GM19328 (cell line): Measurements from ENCODE around the gene AADACL3.
"Not testable (repeated sequence)": the region's sequence is repeated elsewhere in the genome, so short reads cannot be mapped to it uniquely, and the experiment has no call there.

Source experiments
- ATAC-seq: cut with Tn5 transposase; IDR thresholded peaks from one replicate; pipeline ENCODE4 v1.9.1; 2021; ENCODE audit warnings: mild to moderate bottlenecking, moderate library complexity; ENCODE audit not compliant: unreplicated experiment

The AADACL3 gene, protein sequence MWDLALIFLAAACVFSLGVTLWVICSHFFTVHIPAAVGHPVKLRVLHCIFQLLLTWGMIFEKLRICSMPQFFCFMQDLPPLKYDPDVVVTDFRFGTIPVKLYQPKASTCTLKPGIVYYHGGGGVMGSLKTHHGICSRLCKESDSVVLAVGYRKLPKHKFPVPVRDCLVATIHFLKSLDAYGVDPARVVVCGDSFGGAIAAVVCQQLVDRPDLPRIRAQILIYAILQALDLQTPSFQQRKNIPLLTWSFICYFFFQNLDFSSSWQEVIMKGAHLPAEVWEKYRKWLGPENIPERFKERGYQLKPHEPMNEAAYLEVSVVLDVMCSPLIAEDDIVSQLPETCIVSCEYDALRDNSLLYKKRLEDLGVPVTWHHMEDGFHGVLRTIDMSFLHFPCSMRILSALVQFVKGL

DNA sequence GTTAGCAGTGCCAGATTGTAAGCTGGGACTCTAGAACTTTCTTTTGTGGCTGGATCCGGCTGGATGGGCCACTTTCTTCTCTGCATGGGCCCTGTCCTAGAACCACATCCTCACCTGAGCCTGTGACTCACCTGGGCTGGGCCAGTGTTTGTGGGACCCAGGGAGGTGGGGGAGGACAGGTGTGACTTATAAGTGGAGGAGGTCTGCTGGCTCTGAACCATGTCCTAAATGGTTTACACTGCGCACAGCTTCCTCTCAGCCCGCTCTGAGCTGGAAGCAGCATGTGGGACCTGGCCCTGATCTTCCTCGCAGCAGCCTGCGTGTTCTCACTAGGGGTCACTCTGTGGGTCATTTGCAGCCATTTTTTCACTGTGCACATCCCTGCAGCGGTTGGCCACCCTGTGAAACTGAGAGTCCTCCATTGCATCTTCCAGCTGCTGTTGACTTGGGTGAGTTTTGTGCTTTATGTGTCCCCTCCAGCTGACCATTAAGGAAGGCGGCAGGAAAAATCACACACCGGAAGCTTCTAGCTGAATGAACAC is at the start of gene AADACL3:
TSS of gene AADACL3 (plus strand) at position 215 of the 542 bp plus-strand sequence. CDS start at position 282, 67 bp downstream.
- ATAC-seq, result no peak

DNA sequence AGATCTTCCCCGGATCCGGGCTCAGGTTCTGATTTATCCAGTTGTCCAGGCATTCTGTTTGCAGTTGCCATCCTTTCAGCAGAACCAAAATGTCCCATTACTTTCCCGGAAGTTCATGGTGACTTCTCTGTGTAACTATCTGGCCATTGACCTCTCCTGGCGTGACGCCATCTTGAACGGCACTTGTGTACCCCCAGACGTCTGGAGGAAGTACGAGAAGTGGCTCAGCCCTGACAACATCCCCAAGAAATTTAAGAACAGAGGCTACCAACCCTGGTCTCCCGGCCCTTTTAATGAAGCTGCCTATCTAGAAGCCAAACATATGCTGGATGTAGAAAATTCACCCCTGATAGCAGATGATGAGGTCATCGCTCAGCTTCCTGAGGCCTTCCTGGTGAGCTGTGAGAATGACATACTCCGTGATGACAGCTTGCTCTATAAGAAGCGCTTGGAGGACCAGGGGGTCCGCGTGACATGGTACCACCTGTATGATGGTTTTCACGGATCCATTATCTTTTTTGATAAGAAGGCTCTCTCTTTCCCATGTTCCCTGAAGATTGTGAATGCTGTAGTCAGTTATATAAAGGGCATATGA is 49.7 kb upstream of the AADACL3 start:
- no peak for ATAC-seq

DNA sequence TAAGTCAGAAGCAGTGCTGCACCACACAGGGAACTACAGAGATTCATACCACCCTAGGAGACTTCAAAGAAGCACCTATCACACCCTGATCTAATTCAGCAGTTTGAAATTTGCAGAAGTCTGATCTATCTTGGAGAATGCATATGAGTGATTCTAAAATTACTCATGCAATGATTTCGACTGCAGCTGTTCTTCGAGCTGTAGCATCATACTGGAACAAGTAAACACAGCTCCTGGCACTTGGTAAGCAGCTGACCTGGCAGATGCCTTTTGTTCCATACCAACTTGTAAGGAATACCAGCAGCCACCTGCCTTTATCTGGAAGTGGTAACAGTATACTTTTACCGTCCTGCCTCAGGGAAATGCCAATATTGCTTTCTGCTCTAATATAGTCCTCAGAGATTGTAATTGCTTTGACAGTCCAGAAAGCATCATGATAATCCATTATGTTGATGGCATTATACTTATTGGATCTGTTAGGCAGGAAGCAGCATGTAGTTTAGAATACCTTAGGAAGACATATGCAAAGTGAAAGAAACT is 46.3 kb upstream of the AADACL3 start:
- ATAC-seq, result no peak

DNA sequence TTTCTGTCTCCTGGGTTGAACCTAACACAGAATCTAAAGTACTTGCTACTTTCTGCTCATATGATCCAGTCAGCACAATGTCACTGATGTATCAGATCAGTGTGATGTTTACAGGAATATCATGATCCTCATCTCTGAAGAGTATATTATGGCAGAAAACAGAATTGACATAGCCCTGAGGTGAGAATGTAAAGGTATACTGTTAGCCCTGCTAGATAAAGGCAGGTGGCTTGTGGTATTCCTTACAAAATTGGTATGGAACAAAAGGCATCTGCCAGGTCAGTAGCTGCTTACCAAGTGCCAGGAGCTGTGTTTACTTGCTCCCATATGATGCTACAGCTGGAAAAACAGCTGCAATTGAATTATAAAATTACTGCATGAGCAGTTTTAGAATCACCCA is 41.6 kb upstream of the AADACL3 start:
- no peak for ATAC-seq

DNA sequence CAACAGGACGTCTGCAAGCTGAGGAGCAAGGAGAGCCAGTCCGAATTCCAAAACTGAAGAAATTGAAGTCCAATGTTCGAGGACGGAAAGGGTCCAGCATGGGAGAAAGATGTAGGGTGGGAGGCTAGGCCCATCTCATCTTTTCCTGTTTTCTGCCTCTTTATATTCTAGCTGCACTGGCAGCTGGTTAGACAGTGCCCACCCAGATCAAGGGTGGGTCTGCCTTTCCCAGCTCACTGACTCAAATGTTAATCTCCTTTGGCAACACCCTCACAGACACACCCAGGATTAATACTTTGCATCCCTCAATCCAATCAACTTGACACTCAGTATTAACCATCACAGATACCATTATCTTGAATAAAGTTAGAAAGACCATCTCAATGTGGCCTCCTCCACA is 39.8 kb upstream of the AADACL3 start:
- not testable (repeated sequence) for ATAC-seq

DNA sequence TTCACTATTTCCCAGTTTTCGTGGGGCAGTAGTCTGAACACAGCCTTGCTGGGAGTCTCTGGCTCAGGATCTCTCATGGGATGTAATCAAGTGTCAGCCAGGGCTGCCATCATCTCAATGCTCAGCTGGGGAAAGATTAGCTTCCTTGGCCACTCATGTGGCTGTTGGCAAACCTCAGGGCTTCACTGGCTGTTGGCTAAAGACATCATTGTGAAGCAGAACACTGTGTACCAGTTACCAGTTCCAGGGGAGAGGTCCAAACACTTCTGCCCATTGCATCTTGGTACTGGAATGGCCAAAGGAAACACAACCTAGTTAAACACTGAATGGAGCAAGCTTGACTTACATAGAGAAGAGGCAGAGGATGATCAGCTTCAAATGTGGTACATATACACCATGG is 38.3 kb upstream of the AADACL3 start:
- ATAC-seq, result no peak

DNA sequence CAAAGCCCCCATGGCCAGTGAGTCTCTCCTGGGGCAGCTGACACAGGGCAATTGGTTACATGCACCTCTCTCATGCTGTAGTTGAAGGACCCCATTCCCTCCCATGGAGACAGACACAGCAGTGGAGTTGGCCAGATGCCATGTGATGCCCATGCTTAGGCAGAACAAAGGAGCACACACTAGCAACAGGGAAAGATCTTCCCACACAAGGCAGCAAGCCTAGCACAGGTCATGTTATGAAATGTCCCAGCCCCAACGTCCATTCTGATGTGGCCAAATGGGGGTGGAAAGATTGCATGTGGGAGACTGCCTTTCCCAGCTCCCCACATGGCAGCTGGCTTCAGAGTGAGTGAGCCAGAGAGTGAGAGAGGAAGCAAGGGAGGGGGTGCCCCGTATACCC is 37.6 kb upstream of the AADACL3 start:
- ATAC-seq, result no peak

DNA sequence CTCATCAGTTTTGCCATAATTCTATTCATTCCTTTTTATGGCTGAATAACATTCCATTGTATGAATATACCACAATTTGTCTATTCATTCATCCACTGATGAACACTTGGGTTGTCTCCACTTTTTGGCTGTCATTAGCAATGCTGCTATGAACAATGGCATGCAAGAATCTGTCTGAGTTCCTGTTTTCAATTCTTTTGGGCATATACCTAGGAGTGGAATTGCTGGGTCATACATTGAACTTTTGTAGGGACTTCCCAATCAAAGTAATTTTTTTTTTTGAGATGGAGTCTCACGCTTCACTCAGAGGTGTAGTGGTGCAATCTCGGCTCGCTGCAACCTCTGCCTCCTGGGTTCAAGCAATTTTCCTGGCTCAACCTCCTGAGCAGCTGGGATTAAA is 37.1 kb upstream of the AADACL3 start:
- no peak for ATAC-seq

DNA sequence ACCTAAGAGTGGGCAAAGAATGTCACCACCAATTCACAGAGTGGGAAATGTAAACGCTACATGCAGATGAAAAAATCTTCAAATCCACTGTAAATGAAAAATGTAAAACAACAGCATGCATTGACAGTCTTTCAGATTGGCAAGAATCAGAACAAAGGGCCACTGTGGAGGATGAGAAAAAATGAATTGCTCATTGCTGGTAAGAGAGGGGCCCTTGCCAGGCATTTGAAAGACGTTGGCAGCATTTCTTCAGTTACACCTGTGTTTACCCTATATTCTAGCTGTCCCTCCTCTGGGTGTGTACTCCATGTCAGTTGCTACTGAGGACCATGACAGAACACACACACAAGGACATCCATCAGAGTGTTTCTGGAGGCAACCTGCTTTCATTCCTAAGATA is 25.8 kb upstream of the AADACL3 start:
- ATAC-seq, result no peak

DNA sequence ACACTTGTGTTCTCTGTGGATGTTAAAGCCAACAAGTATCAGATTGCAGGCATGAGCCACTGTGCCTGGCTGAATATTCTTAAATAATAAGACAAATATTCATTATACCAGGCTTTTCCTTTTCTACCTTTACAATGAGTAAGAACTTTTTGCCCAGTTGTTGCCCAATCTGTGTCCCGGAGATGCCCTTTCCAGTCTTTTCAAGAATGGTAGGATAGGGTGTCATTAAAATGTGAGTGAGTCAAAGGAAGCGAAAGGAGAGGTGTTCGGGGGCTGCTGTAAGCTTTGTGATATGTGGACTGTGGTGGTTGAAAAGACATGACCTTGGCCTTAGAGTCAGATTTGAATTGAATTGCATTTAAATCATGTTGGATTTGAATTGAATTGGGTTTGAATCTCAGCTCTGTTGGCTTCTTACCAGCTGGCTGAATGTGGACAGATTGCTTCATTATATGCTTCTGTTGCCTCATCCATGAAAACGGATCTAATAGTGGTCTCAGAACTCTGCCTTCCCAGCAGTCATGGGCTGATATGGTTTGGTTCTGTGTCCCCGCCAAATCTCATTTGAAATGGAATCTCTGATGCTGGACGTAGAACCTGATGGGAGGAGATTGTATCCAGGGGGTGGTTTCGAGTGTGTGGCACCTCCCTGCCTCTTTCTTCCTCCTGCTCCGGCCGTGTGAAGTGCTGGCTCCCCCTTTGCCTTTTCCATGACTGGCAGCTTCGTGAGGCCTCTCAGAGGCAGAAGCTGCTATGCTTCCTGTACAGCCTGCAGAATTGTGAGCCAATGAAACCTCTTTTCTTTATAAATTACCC is 22.7 kb upstream of the AADACL3 start:
- no peak for ATAC-seq

DNA sequence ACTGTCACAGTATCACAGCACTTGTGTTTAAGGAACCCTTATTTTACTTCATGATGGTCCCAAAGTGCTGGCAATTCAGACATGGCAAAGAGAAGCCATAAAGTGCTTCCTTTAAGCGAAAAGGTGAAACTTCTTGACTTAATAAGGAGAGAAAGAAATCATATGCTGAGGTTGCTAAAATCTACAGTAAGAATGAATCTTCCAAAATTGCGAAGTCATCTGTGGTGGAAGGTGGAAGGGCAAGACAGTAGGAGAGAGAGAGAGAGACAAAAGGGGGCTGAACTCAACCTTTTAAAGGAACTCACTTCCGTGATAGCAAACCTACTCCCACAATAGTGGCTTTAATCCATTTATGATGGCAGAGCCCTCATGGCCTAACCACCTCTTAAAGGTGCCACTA is 19.3 kb upstream of the AADACL3 start:
- ATAC-seq, result no peak

DNA sequence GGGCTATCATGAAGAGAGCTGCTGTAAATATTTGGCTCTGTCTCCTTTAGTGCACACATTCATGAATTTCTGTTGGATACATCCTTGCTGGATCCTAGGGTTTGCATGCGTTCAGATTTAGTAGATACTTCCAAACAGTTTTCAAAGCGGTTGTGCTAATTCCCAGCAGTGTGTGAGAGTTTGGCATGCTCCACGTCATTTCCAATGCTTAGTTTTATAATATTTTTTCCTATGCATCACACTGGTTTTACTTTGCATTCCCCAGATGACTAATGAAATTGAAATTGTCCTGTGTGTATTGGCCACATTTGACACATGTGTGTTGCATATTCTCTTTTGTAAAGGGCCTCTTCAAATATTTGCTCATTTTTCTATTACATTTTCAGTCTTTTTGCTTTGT is 18.5 kb upstream of the AADACL3 start:
- ATAC-seq, result no peak

DNA sequence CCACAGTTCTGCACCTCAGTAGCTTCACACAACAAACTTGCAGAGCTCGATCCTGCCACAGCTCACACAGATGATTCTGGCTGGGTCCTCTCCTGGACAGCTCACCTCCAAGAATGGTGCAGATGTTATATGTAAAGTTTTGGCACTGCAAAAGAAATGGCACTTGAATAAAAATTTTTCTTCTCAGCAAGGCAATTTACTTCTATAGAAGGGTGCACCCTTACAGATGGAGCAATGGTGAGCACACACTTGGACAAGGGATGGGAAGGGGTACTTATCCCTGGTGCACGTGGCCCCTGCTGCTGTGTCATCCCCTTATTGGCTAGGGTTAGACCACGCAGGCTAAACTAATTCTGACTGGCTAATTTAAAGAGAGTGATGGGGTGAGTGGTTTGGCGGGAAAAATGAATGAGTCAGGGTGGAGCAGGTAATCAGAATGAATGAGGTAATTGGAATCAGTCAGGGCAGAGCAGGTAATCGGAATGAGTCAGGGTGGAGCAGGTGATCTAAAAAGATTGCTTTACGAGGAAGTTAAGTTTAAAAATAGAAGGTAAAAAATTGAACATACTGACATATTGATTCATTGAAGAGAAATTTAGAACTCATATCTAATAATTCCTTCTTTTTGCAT is 12.0 kb upstream of the AADACL3 start:
- no peak for ATAC-seq

DNA sequence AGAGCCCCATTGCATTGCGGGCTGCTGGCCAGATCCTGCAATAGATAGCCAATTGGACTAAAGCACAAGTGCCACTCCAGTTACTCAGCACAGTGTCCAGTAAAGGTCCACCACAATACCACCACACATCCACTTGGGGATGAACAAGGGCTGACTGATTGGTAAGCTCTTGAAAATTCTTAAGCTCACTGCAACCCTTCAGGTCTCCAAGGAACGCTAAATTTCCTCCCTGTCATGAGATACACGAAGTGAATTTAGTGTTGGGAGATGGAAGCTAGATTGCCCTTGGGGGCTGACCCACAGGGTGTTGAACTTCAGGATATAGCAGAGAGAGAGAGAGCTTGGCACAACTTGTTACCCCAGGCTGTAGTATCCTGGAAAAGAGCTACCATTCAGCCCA is 9.8 kb upstream of the AADACL3 start:
- ATAC-seq, result no peak

DNA sequence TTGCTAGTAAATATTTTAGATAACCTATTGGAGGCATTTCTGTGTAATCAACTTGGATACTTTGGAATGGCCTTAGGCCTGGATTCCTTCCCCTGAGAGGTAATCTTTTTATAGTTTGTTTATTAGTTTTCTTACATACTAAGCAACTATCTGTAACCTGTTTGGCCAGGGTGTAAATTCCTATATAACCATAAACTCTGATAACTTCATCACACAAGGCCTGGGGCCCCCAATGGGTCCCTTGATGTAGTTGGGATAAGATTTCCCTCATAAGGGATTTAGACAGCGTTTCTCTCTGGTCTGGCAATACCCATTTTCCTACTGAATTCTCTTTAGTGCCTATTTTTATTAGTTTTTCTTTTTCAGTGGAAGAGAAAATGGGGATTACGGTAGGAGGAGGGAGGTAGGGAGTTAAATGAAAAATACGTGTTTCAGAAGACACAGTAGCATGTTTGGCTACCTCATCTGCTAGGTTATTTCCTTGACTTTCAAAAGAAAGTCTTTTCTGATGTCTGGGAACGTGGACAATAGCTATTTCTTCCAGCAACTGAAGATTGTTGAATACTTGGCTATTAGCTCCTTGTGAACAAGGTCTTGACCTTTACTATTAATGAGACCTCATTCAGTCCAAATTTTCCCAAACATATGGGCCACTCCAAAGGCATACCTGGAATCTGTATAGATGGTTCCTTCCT is 7.4 kb upstream of the AADACL3 start:
- ATAC-seq, result no peak

DNA sequence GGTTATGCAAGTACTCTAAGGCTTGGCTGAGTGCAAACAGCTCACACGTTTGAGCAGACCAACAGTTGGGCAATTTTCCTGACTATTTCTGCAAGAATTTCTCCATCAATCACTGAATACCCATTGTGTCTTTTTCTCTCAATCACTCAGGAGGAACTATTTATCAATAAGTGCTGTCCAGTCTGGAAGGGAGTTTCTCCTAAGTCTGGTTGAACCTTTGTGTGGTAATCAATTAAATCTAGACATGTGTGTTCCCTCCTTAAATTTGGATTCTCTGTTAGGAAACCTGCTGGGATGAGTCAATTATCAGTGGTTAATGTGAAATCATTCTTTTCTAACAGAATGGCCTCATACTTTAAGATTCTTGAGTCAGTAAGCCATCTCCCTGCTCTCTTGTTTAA is 6.8 kb upstream of the AADACL3 start:
- ATAC-seq, result no peak

DNA sequence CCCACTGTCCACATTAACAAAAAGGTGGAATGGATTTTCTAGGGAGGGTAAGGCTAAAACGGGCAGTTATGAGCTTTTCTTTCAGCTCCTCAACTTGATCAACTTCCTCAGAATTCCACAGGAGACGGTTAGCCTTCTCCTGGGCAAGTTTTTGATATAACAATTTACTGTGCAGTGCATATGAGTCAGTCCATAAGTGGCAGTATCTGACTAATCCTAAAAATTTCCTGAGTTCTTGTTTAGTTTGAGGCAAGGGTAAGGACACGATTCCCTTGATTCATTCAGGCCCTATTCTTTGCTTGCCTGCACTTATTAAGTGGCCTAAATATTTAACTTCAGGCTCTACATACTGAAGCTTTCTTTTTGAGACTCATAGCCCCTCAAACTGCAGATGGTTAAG is 6.2 kb upstream of the AADACL3 start:
- no peak for ATAC-seq

DNA sequence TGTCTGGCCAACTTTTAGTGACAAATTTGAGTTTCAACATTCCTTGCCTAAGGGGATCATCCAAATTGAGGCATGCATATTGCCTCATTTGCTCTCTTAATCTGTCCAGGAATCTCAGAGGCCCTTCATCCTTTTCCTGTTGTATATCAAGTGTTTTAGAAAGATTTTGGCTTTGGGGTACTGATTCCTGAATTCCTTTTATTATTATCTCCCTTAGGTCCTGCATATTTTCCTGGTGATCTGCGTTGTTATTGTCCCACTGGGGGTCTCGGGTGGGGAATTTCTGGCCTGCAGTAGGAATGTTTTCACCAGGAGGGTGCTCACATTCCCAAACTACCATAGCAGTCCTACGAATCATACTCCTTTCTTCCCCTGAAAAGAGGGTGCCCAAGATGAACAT is 4.4 kb upstream of the AADACL3 start:
- ATAC-seq, result no peak

DNA sequence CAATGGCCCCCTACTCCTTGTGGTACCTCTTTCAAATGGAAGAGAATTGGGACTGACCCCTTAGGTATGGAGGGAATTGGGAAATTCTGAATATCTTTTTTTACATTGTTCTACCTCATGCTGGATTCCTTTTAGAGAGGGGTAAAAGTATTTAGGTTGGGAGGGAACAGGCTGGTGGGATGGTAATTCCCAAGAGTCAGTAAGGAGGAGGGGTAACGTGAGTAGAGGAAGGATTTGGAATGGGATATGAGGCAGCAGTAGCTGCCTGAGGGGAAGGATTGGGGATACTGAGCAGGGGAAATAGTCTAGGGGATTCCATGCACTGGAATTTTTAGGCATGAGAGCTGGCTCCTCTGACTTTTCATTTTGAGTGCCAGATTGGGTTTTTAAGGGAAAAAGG is 3.8 kb upstream of the AADACL3 start:
- no peak for ATAC-seq

DNA sequence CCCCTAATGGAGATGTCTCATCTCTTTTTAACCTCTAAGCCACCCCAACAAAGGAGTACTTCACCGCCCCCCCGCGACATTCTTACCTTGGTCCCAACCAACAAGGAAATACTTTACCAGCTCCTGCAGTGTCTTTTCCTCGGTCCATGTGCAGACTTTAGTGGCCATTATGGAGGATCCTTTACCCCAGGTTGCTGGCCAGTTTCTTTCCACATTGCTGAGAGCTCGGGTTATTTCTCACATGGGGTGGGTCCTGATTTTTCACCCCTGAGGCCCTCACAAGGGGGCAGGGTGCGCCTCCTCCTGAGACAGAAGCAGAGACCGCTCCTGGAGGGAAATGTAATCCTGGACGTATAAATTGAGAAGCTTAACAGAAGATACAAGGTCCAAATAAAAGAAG is 3.0 kb upstream of the AADACL3 start:
- ATAC-seq, result no peak
